Measurements from ENCODE around the gene IRS1. TPM values are rescaled to one million over a fixed set of nuclear protein-coding genes. Genes with fewer than 3 reads are reported as not detected.
"Not testable (repeated sequence)": the region's sequence is repeated elsewhere in the genome, so short reads cannot be mapped to it uniquely, and the experiment has no call there.

IRS1 gene
- total and polyA plus RNA-seq, 8 donors = 3.2 to 12.7 (median 5.5) TPM

- Histone ChIP-seq H3K4me3 (peak overlapping the region; percentile 58 to 80 (median 71)), H3K4me1 (peaks cover 10 to 20% (median 16%) of the 10 kb centered on the region in 3 donors), H3K9me3 (no peaks in the 10 kb centered on the region), H3K36me3 (peaks cover 0 to 6% (median 0%) of the 10 kb centered on the region in 3 donors), H3K27me3 (no peaks in the 10 kb centered on the region), H3K27ac (peak overlapping the region; percentile 97 to 100 (median 99))
- WGBS, 2 donors = 1 to 2% methylated on average over 26 of the region's 26 CpGs
- ATAC-seq (peak; percentile 33 to 59 (median 45)), FAIRE-seq (no peak), DNase-seq (peak in 3 of 6 donors; percentile 38 to 71 (median 43))
- intact Hi-C loops (cut with DNase I) = no loop called here
- no peak for TF ChIP-seq CTCF (IDR thresholded peaks at IDR 0.05)
Observed at GRCh38 chr2:226835420-226835795, 35.8 kb upstream of the IRS1 start.

GRCh38 chr2:226834880-226835279, 35.3 kb upstream of the IRS1 start:
- DNase-seq; intact Hi-C loops (cut with DNase I); H3K36me3 ChIP-seq; ATAC-seq; H3K27ac ChIP-seq; H3K9me3 ChIP-seq; FAIRE-seq; H3K27me3 ChIP-seq: not testable (repeated sequence)
- WGBS, 2 donors = 88 to 94% methylated on average over 18 of the region's 18 CpGs
- H3K4me1 ChIP-seq = peaks cover 10 to 20% (median 16%) of the 10 kb centered on the region in 3 donors
- H3K4me3 ChIP-seq = peak overlapping the region in 3 of 4 donors; percentile 66 to 80 (median 76)

GRCh38 chr2:226832061-226832460, 32.4 kb upstream of the IRS1 start:
- WGBS, 2 donors = 92 to 98% methylated on average over 1 of the region's 1 CpG
- Histone ChIP-seq H3K36me3 (no peaks in the 10 kb centered on the region), H3K4me3 (no peak overlapping the region), H3K9me3 (no peaks in the 10 kb centered on the region), H3K4me1 (peaks cover 0 to 14% (median 12%) of the 10 kb centered on the region in 3 donors), H3K27me3 (no peaks in the 10 kb centered on the region), H3K27ac (no peak overlapping the region)
- no peak for FAIRE-seq
- no peak for TF ChIP-seq CTCF (IDR thresholded peaks at IDR 0.05)
- intact Hi-C loops (cut with DNase I) = no loop called here
- no peak for ATAC-seq
- DNase-seq = no peak

- DNase-seq (no peak), ATAC-seq (no peak), FAIRE-seq (no peak)
- Histone ChIP-seq H3K27ac (no peak overlapping the region), H3K4me1 (peaks cover 0 to 13% (median 9%) of the 10 kb centered on the region in 3 donors), H3K9me3 (no peaks in the 10 kb centered on the region), H3K36me3 (no peaks in the 10 kb centered on the region), H3K4me3 (no peak overlapping the region), H3K27me3 (no peaks in the 10 kb centered on the region)
- no peak for TF ChIP-seq CTCF (IDR thresholded peaks at IDR 0.05)
- 90 to 96% methylated on average over 4 of the region's 4 CpGs for WGBS, 2 donors
- intact Hi-C loops (cut with DNase I) = no loop called here
Observed at GRCh38 chr2:226831266-226831665, 31.6 kb upstream of the IRS1 start.

GRCh38 chr2:226829721-226830631, 30.4 kb upstream of the IRS1 start:
- H3K27ac ChIP-seq = no peak overlapping the region
- H3K27me3 ChIP-seq = no peaks in the 10 kb centered on the region
- intact Hi-C loops (cut with DNase I) = no loop called here
- H3K9me3 ChIP-seq = no peaks in the 10 kb centered on the region
- no peak overlapping the region for H3K4me3 ChIP-seq
- DNase-seq (no peak), FAIRE-seq (no peak), ATAC-seq (no peak)
- TF ChIP-seq CTCF (IDR thresholded peaks at IDR 0.05) = no peak
- H3K36me3 ChIP-seq = no peaks in the 10 kb centered on the region
- H3K4me1 ChIP-seq = peaks cover 0 to 9% (median 6%) of the 10 kb centered on the region in 3 donors
- WGBS, 2 donors = 88 to 90% methylated on average over 8 of the region's 8 CpGs

Data from pancreas (tissue), 10 donors.